GM10266 (cell line): Measurements from ENCODE around the gene MAML2.

Experiments used
- DNase-seq: peaks from one replicate; pipeline ENCODE4 v3.0.0; 2012; ENCODE audit errors: extremely low spot score
- CTCF ChIP-seq: IDR thresholded peaks from 2 replicates; pipeline ENCODE4 v1.5.1; 2012; ENCODE audit warnings: mild to moderate bottlenecking, low read depth; ENCODE audit not compliant: control insufficient read depth, insufficient read depth; ENCODE audit errors: missing control alignments

The MAML2 gene

GRCh38 chr11:96173422-96173821 lies 169.6 kb downstream of the MAML2 start:
- DNase-seq, result no peak

GRCh38 chr11:96172604-96173003 lies 170.4 kb downstream of the MAML2 start:
- no peak for TF ChIP-seq CTCF
- no peak for DNase-seq

More at GRCh38 chr11:96173422-96173821, 169.6 kb downstream of the MAML2 start:
- no peak for TF ChIP-seq CTCF

GRCh38 chr11:96169250-96169649 lies 173.7 kb downstream of the MAML2 start:
- no peak for TF ChIP-seq CTCF
- no peak for DNase-seq

- no peak for DNase-seq
- no peak for TF ChIP-seq CTCF
Observed at GRCh38 chr11:96168623-96169022, 174.4 kb downstream of the MAML2 start.

GRCh38 chr11:96167787-96168186 lies 175.2 kb downstream of the MAML2 start:
- TF ChIP-seq CTCF, result no peak
- no peak for DNase-seq

- no peak for DNase-seq
- no peak for TF ChIP-seq CTCF
Observed at GRCh38 chr11:96167203-96167758, 175.7 kb downstream of the MAML2 start.

GRCh38 chr11:96162816-96163499 lies 180.0 kb downstream of the MAML2 start:
- no peak for DNase-seq

More at GRCh38 chr11:96162816-96163499, 180.0 kb downstream of the MAML2 start:
- TF ChIP-seq CTCF, result no peak
